ENCODE results near the gene ZFHX3.

DNA sequence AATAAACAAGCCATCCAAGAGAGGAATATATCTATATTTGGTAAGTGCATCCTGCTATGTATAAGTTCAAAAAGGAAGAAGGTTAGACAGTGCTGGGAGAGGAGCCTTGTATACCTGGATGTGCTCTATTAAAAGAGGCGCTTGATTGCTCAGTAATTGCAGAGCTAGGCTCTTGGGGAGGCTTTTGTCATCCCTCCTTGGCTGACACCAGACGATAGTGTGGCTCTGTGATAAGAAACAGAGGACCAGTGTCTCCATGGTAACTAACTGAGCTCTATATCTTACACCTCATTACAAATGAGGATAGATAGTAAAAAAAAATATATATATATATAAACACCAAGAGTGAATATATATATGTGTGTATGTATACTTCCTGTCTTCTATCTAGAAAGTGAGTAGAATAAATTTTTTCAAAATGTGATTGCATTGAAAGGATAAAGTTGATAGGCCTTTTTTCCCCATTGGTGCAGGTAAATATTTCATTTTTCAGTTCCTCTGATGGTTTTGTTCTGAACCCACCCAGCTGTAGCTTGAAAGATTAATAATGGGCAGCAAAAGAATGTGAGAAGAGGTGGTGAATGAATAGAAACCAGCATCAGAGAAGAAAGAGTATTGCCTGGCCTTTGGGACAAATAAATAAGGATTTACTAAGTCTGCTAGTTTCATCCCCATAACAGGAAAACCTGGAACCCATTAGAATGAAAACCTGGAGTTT lies 303.7 kb downstream of the ZFHX3 start:
- TF ChIP-seq FOXM1 (IDR thresholded peaks at IDR 0.05; ENCODE audit: borderline replicate concordance, low read depth), result no peak
- TF ChIP-seq EP300 (IDR thresholded peaks at IDR 0.05; ENCODE audit: borderline replicate concordance), result no peak
- TF ChIP-seq CEBPB (IDR thresholded peaks at IDR 0.05), result no peak
- no peak for TF ChIP-seq REST (IDR thresholded peaks at IDR 0.05; ENCODE audit: low read depth)
- TF ChIP-seq, protein P1, sequence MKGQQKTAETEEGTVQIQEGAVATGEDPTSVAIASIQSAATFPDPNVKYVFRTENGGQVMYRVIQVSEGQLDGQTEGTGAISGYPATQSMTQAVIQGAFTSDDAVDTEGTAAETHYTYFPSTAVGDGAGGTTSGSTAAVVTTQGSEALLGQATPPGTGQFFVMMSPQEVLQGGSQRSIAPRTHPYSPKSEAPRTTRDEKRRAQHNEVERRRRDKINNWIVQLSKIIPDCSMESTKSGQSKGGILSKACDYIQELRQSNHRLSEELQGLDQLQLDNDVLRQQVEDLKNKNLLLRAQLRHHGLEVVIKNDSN (IDR thresholded peaks at IDR 0.05), result no peak
- TF ChIP-seq CREB1 (IDR thresholded peaks at IDR 0.05; ENCODE audit: low read depth), result no peak
- no peak for TF ChIP-seq MAX (IDR thresholded peaks at IDR 0.05)
- no peak for TF ChIP-seq YY1 (IDR thresholded peaks at IDR 0.05; ENCODE audit: low read depth)
- no peak for TF ChIP-seq TCF12 (IDR thresholded peaks at IDR 0.05; ENCODE audit: low read depth)
- TF ChIP-seq TAF1 (IDR thresholded peaks at IDR 0.05; ENCODE audit: low read depth), result no peak
- no peak for TF ChIP-seq RAD21 (IDR thresholded peaks at IDR 0.05; ENCODE audit: low read depth)
